SJSA1 (cell line): ENCODE results near the gene TUBGCP6. TPM values are rescaled to one million over a fixed set of nuclear protein-coding genes. Genes with fewer than 3 reads are reported as not detected.

Experiments used
- DNase-seq, 2 experiments: peaks; one replicate each; pipeline ENCODE4 v3.0.0-alpha.2; 2015 to 2020; ENCODE audit warnings: low spot score in 2 of 2, low read depth in 1 of 2
- H3K27ac ChIP-seq: fragments of 250-450 bp; sonication (Bioruptor Pico); 2 replicates; pipeline ENCODE4 v1.5.1; 2020; ENCODE audit warnings: mild to moderate bottlenecking, moderate library complexity
- H3K27me3 ChIP-seq: fragments of 250-450 bp; sonication (Bioruptor Pico); replicated peaks from 2 replicates; pipeline ENCODE4 v1.5.1; 2020; ENCODE audit warnings: mild to moderate bottlenecking, moderate library complexity
- H3K36me3 ChIP-seq: fragments of 250-450 bp; sonication (Bioruptor Pico); 2 replicates; pipeline ENCODE4 v1.5.1; 2020; ENCODE audit warnings: mild to moderate bottlenecking
- H3K4me1 ChIP-seq: fragments of 250-450 bp; sonication (Bioruptor Pico); replicated peaks from 2 replicates; pipeline ENCODE4 v1.6.1; 2021; ENCODE audit warnings: mild to moderate bottlenecking
- H3K4me3 ChIP-seq: fragments of 250-450 bp; sonication (Bioruptor Pico); 2 replicates; pipeline ENCODE4 v1.5.1; 2020; ENCODE audit warnings: mild to moderate bottlenecking
- H3K9me3 ChIP-seq: fragments of 250-450 bp; sonication (Bioruptor Pico); replicated peaks from 2 replicates; pipeline ENCODE4 v1.5.1; 2020; ENCODE audit warnings: mild to moderate bottlenecking
- total RNA-seq: library from RNA; depleted of rRNA; stranded (reverse); fragments of >200 nt; shearing (Covaris generic); gene quantifications from 2 replicates; pipeline ENCODE4 v1.2.3, GENCODE V29; 2014

Gene TUBGCP6
- total RNA-seq, 1 experiment from 2014 or later: 17.4 TPM

- Histone ChIP-seq H3K27ac (no peak overlapping the region), H3K4me3 (no peak overlapping the region), H3K4me1 (no peaks in the 10 kb centered on the region), H3K27me3 (no peaks in the 10 kb centered on the region), H3K36me3 (peaks cover 62% of the 10 kb centered on the region), H3K9me3 (no peaks in the 10 kb centered on the region)
- no peak for DNase-seq
Observed at GRCh38 chr22:50226063-50226874, 18.6 kb downstream of the TUBGCP6 start.

- Histone ChIP-seq H3K27ac (no peak overlapping the region), H3K27me3 (no peaks in the 10 kb centered on the region), H3K4me3 (no peak overlapping the region), H3K4me1 (no peaks in the 10 kb centered on the region), H3K9me3 (no peaks in the 10 kb centered on the region), H3K36me3 (peaks cover 66% of the 10 kb centered on the region)
- DNase-seq: no peak
Observed at GRCh38 chr22:50225200-50225969, 19.4 kb downstream of the TUBGCP6 start.

- Histone ChIP-seq H3K27me3 (no peaks in the 10 kb centered on the region), H3K27ac (no peak overlapping the region), H3K9me3 (no peaks in the 10 kb centered on the region), H3K36me3 (peaks cover 71% of the 10 kb centered on the region), H3K4me1 (no peaks in the 10 kb centered on the region), H3K4me3 (no peak overlapping the region)
- DNase-seq: no peak
Observed at GRCh38 chr22:50224071-50224470, 20.8 kb downstream of the TUBGCP6 start.

GRCh38 chr22:50222508-50222907, 22.3 kb downstream of the TUBGCP6 start:
- DNase-seq: no peak
- Histone ChIP-seq H3K9me3 (no peaks in the 10 kb centered on the region), H3K36me3 (peaks cover 81% of the 10 kb centered on the region), H3K27me3 (no peaks in the 10 kb centered on the region), H3K4me3 (no peak overlapping the region), H3K27ac (no peak overlapping the region), H3K4me1 (no peaks in the 10 kb centered on the region)

GRCh38 chr22:50221410-50222300, 23.2 kb downstream of the TUBGCP6 start:
- Histone ChIP-seq H3K9me3 (no peaks in the 10 kb centered on the region), H3K4me1 (no peaks in the 10 kb centered on the region), H3K27me3 (no peaks in the 10 kb centered on the region), H3K36me3 (peaks cover 85% of the 10 kb centered on the region), H3K4me3 (no peak overlapping the region), H3K27ac (no peak overlapping the region)
- DNase-seq: no peak

GRCh38 chr22:50220603-50221409, 24.0 kb downstream of the TUBGCP6 start:
- Histone ChIP-seq H3K4me1 (no peaks in the 10 kb centered on the region), H3K27ac (no peak overlapping the region), H3K9me3 (no peaks in the 10 kb centered on the region), H3K4me3 (no peak overlapping the region), H3K27me3 (no peaks in the 10 kb centered on the region), H3K36me3 (peaks cover 88% of the 10 kb centered on the region)
- no peak for DNase-seq

GRCh38 chr22:50219800-50220602, 24.8 kb downstream of the TUBGCP6 start:
- DNase-seq: no peak
- peaks cover 87% of the 10 kb centered on the region for H3K36me3 ChIP-seq
- H3K4me1 ChIP-seq: no peaks in the 10 kb centered on the region
- no peak overlapping the region for H3K4me3 ChIP-seq
- H3K9me3 ChIP-seq: no peaks in the 10 kb centered on the region
- no peak overlapping the region for H3K27ac ChIP-seq
- no peaks in the 10 kb centered on the region for H3K27me3 ChIP-seq

- Histone ChIP-seq H3K27me3 (no peaks in the 10 kb centered on the region), H3K4me1 (no peaks in the 10 kb centered on the region), H3K27ac (no peak overlapping the region), H3K36me3 (peaks cover 91% of the 10 kb centered on the region), H3K4me3 (no peak overlapping the region), H3K9me3 (no peaks in the 10 kb centered on the region)
- DNase-seq: no peak
Observed at GRCh38 chr22:50218996-50219727, 25.7 kb downstream of the TUBGCP6 start.

GRCh38 chr22:50218153-50218995, 26.4 kb downstream of the TUBGCP6 start:
- peaks cover 95% of the 10 kb centered on the region for H3K36me3 ChIP-seq
- no peak overlapping the region for H3K4me3 ChIP-seq
- no peaks in the 10 kb centered on the region for H3K4me1 ChIP-seq
- no peaks in the 10 kb centered on the region for H3K9me3 ChIP-seq
- no peak for DNase-seq
- H3K27me3 ChIP-seq: no peaks in the 10 kb centered on the region
- no peak overlapping the region for H3K27ac ChIP-seq

GRCh38 chr22:50217543-50218152, 27.2 kb downstream of the TUBGCP6 start:
- H3K36me3 ChIP-seq: peaks cover 94% of the 10 kb centered on the region
- no peaks in the 10 kb centered on the region for H3K4me1 ChIP-seq
- no peaks in the 10 kb centered on the region for H3K27me3 ChIP-seq

More at GRCh38 chr22:50217543-50218152, 27.2 kb downstream of the TUBGCP6 start:
- no peak for DNase-seq
- H3K4me3 ChIP-seq: no peak overlapping the region
- no peaks in the 10 kb centered on the region for H3K9me3 ChIP-seq
- no peak overlapping the region for H3K27ac ChIP-seq
